ENCODE data around the gene TFB1M.

The TFB1M gene

GRCh38 chr6:155254139-155254538 lies 60.1 kb downstream of the TFB1M start:
- TF ChIP-seq CREB5 (CRISPR knock-in tag; IDR thresholded peaks at IDR 0.05; ENCODE audit: low read depth) (no peak), ZC3H10 (CRISPR knock-in tag; IDR thresholded peaks at IDR 0.05) (no peak), BACH2 (CRISPR knock-in tag; IDR thresholded peaks at IDR 0.05; ENCODE audit: borderline replicate concordance) (no peak), ISL1 (CRISPR knock-in tag; IDR thresholded peaks at IDR 0.05) (no peak), SNAI2 (CRISPR knock-in tag; IDR thresholded peaks at IDR 0.05) (no peak), ZNF565 (CRISPR knock-in tag; conservative IDR thresholded peaks at IDR 0.05; ENCODE audit: low read depth) (no peak), PPARA (CRISPR knock-in tag; IDR thresholded peaks at IDR 0.05; ENCODE audit: borderline replicate concordance) (no peak), OSR1 (CRISPR knock-in tag; IDR thresholded peaks at IDR 0.05) (no peak), TCF4 (CRISPR knock-in tag; IDR thresholded peaks at IDR 0.05; ENCODE audit: borderline replicate concordance) (no peak), ESRRG (CRISPR knock-in tag; IDR thresholded peaks at IDR 0.05) (no peak), TSHZ2 (CRISPR knock-in tag; IDR thresholded peaks at IDR 0.05) (no peak), PATZ1 (CRISPR knock-in tag; IDR thresholded peaks at IDR 0.05; ENCODE audit: borderline replicate concordance) (no peak), ARNTL (CRISPR knock-in tag; IDR thresholded peaks at IDR 0.05; ENCODE audit: borderline replicate concordance, low read depth) (no peak), TOX (CRISPR knock-in tag; IDR thresholded peaks at IDR 0.05; ENCODE audit: borderline replicate concordance) (no peak), CSRNP3 (CRISPR knock-in tag; IDR thresholded peaks at IDR 0.05) (no peak)
- ATAC-seq = no peak

- no peak; the same call in 2 of the 3 replicates for ATAC-seq
- TF ChIP-seq ZC3H10 (CRISPR knock-in tag; IDR thresholded peaks at IDR 0.05) = no peak
- no peak for TF ChIP-seq TCF4 (CRISPR knock-in tag; IDR thresholded peaks at IDR 0.05; ENCODE audit: borderline replicate concordance)
- TF ChIP-seq TOX (CRISPR knock-in tag; IDR thresholded peaks at IDR 0.05; ENCODE audit: borderline replicate concordance) = no peak
- no peak for TF ChIP-seq ISL1 (CRISPR knock-in tag; IDR thresholded peaks at IDR 0.05)
- TF ChIP-seq BACH2 (CRISPR knock-in tag; IDR thresholded peaks at IDR 0.05; ENCODE audit: borderline replicate concordance) = no peak
- TF ChIP-seq GLIS3 (CRISPR knock-in tag; IDR thresholded peaks at IDR 0.05) = no peak
- no peak for TF ChIP-seq PPARA (CRISPR knock-in tag; IDR thresholded peaks at IDR 0.05; ENCODE audit: borderline replicate concordance)
- no peak for TF ChIP-seq ESRRG (CRISPR knock-in tag; IDR thresholded peaks at IDR 0.05)
- TF ChIP-seq CSDC2 (CRISPR knock-in tag; IDR thresholded peaks at IDR 0.05) = no peak
- no peak for TF ChIP-seq ARNTL (CRISPR knock-in tag; IDR thresholded peaks at IDR 0.05; ENCODE audit: borderline replicate concordance, low read depth)
- TF ChIP-seq PATZ1 (CRISPR knock-in tag; IDR thresholded peaks at IDR 0.05; ENCODE audit: borderline replicate concordance) = no peak
- no peak for TF ChIP-seq ZFP3 (CRISPR knock-in tag; IDR thresholded peaks at IDR 0.05)
- no peak for TF ChIP-seq ZNF565 (CRISPR knock-in tag; conservative IDR thresholded peaks at IDR 0.05; ENCODE audit: low read depth)
- no peak for TF ChIP-seq CSRNP3 (CRISPR knock-in tag; IDR thresholded peaks at IDR 0.05)
- TF ChIP-seq ZFP30 (CRISPR knock-in tag; IDR thresholded peaks at IDR 0.05) = no peak
- no peak for TF ChIP-seq ZNF8 (CRISPR knock-in tag; IDR thresholded peaks at IDR 0.05)
- TF ChIP-seq OSR1 (CRISPR knock-in tag; IDR thresholded peaks at IDR 0.05) = no peak
Measured at GRCh38 chr6:155253337-155253736, 60.9 kb downstream of the TFB1M start.
